HG03108 (cell line): ENCODE results near the gene ACCSL.

ENCODE experiments used
- ATAC-seq: cut with Tn5 transposase; IDR thresholded peaks from one replicate; pipeline ENCODE4 v1.9.1; 2021; ENCODE audit warnings: moderate library complexity; ENCODE audit not compliant: unreplicated experiment

ACCSL gene

DNA sequence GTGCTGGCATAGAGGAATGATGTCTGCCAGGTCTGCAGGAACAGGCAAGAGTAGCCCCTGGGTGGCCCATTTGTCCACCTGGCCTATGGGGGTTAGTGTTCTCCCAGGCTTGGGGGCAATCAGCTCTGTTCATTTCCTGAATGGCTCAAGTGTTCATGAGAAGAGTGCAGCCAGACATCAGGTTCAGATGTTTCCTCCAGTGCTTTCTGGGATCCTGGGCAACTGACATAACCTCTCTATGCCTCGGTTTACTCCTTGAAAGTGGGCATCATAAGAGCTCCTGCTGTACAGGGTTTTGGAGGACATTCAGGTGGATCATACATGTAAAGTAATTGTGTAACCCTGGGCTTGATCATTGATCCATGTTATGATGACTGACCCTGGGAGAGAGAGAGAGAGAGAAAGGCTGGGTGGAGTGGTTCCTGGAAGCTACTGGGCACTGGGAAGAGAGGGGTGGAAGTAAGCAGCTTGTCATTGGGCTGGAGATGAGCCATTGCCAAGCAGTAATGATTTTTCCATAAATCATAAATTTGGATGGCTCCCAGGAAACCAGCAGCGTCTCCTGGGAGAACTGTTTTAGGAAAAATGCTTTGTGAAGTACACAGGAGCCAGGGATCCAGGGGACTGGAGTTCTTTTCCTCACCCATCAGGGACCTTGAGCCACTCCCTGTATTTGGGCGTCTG is 30.2 kb upstream of the ACCSL start:
- ATAC-seq = no peak

DNA sequence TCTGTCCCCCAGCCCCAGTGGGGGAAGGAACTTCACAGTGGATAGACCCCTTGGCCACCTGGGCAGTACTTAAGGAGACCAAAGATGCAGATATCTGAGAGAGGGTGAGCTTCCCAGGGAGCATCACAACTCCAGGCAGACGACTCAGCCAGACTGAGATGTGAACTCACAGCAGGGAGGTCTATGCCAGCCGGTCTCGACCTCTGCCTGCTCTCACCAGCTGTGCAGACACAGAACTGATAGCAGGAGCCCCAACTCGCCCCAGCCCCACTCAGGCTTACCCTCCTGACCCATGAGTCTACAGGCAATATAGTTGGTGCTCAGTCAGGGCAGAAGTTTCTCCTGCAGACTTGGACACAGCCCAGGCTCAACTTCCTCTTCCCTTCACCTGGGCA is 29.7 kb upstream of the ACCSL start:
- no peak for ATAC-seq

DNA sequence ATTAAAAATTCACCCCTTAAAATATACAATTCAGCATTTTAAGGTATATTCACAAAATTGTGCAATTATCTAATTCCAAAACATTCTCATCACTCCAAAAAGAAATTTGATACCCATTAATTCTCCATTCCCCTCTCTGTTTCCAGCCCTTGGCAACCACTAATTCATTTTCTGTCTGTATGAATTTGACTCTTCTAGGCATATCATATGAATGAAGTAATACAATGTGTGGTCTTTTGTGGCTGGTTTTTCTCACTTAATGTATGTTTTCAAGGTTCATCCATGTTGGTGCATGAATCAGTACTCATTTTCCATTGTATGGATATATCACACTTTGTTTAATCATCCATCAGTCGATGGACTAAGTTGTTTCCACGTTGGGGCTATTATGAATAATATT is 29.0 kb upstream of the ACCSL start:
- ATAC-seq = no peak

DNA sequence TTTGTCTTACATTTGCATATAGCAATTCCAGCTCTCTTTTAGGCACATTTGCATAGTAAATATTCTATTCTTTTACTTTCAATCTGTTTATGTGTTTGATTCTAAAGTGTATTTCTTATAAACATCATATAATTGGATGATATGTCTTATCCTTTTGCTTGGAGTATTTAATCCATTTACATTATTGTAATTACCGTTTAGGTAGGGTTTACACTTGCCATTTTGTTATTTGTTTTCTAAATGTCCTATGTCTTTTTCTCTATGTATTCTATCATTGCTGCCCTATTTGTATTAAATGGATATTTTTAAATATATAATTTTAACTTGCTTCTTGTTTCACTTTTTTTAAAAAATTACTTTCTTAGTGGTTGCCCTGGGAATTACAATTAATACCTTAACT is 22.8 kb upstream of the ACCSL start:
- ATAC-seq = no peak

DNA sequence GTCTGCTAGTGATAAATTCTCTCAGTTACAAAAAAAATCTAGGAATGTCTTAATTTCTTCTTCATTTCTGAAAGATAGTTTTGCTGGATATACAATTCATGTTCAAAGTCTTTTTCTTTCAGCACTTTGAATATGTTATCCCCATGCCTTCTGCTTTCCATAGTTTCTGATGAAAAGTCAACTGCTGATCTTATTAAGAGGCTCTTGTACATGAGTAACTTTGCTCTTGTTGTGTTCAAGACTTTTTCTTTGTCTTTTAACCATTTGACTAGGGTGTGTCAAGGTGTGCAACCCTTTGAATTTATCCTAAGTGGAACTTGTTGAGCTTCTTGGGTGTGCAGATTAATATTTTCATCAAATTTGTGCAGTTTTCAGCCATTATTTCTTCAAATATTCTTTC is 22.1 kb upstream of the ACCSL start:
- ATAC-seq = no peak

DNA sequence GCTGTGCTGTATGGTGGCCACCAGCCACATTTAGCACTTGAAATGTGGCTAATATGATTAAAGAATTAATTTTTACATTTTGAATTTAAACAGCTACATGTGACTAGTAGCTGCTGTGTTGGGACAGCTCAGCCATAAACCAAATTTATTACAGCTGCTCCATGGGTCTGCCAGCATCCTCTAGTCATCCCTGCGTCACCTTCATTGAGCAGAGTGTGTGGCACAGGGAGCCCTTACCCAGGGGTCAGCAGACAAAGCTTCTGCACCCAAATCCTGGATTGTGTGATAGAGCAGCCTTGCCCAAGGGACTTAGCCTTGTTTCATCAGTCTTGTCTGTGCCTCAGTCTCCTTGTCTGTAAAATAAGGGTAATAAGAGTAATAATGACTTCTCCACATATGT is 19.4 kb upstream of the ACCSL start:
- no peak for ATAC-seq

DNA sequence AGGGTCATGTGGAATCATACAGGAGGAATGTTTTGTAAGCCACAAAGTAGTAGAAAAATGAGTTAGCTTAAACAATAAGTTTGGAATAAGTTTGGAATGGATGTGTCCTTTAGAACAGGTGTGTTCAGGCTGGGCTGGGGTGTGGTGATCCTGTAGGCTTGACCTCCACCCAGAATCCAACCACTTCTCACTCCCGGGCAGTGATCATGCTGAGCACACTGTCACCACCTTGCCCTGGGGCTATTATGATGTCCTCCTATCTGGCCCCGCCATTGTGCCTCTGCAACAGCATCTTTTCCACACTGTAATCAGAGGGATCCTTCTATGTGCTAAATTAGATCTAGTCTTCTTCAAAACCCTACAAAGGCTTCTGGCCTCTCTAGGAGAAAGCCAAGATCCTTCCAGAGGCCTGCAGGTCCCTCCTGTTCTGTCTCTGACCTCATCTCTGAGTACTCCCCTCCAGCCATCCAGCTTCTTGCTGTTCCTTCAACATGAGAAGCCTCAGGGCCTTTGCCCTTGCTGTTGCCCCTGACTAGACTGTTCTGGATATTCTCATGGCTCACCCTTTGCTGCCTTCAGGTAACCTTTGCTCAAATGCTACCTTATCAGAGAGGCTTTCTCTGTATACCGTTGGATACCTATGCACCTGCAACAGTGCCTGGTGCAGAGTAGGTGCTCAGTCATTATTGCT is 18.8 kb upstream of the ACCSL start:
- ATAC-seq = no peak

DNA sequence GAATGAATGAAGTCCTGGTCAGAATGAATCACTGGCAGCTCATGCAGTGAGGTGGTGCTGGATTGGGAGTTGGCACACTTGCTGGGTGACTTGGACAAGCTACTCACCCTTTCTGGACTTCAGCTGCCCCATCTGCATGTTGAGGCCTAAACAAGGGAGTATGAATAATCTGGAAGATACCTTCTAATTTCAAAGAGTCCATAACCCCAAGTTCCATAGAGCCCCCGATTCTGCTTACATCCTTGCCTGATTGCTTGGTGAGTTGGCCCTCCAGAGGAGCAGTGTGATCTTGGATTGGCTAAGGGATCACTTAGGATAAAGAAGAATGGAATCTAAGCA is 18.3 kb upstream of the ACCSL start:
- no peak for ATAC-seq

DNA sequence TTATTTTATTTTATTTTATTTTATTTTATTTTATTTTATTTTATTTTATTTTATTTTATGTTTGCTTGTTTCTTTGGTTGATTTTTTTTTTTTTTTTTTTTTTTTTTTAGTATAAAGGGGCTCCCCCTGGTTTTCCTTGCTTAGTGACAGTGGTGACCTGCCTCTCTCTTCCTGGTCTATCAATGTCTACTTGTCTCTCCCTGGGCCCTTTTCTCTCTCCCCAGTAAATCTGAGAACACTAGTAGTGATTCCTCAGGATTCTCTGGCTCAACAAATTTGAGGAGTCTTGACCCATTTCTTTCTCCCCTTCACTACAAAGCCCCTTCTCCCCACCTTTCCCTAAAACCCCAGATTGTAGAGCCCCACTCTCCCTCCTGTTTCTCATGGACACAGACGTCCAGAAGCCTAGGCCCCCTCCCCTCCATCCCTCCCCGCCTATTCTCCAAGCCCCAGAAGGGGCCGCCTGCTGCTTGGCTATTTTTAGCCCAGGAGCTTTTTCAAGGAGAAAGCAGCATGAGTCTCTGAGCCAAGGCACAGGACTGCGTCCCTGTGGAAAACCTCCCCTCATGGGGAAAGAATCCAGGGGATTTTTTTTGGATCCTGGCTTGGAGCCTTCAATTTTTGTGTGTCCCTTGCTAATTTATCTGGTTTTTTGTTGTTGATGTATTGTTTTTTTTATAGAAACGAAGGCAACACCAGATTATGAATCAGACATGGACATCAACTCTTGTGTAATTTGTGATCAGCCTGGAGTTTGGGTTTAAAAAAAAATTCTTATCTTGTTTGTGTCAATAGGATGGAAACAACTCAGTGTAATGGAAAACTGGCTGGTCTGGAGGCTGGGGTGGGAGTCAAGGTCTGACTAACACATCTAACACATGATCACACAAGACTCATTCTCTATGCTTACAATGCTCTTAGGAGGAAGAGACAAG is 17.5 kb upstream of the ACCSL start:
- no peak for ATAC-seq

DNA sequence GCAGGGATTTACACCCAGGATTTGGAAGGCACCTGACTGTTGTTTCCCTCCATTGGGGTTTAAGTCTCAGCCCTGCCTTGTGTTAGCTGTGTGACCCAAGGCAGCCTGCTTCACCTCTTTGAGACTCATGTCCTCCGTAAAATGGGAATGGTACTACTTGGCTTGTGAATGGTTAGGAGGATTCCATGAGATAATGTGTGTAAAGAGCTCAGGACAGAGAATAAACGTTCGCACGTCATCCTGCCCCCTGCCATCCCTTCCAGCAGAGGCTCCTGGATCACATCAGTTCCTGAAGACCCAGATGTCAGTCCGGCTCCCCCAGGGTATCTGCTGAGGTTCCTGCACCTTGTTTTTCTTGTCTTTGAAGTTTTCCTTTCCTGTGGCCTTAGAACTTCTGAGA is 16.8 kb upstream of the ACCSL start:
- no peak for ATAC-seq

DNA sequence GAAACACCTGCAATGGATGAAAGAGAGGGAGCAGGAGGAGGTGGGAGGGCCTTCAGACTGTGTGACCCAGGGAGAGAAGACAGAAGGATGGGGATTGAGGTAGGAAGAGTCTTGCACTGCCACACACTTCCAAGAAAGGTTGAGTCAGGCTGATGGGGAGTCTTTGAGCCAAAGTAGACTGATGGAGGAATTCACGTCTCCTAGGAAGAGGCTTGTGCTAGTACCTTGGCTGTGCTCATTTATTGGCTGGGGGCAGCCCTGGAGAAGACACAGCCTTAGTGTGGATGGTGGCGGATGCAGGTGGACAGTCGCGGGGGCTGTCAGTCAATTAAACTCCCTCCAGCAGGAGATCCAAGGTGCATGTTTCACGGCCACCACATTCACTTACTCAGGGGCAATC is 16.2 kb upstream of the ACCSL start:
- ATAC-seq = no peak

DNA sequence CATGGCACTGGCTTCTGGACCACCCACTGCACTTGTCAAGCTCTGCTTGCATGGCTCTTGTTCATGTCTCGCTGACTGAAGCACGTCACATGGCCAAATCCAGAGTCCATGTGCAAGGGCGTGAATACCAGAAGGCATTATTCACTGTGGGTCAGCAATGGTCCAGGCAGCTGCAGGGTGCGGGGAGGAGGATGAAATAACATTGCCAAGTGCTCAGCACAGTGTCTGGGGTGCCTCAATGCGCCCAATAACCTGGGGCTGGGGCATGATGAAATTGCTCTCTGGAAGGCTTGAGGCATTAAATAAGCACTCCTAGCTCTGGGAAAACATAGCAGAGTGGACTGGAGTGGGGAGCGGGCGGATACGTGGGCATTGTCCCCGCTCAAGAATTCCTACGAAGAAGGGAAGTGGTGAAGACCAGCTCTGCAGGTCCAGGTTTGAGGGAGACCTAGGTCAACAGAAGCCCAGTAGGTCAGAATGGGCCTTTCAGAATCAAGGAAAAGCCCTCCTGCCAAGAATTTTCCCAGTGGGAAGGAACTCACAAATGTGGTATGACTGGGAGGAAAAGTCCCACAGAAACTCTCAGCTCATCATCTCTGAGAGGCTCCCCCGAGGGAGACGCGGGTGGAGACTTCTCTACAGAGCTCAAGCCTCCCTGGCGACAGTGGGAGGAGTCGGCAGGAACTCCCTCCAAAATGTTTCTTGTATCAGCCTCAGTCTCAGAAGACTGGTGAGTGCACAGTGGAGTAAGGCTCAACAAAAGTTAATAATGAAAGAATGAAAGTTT is 15.3 kb upstream of the ACCSL start:
- ATAC-seq = no peak

DNA sequence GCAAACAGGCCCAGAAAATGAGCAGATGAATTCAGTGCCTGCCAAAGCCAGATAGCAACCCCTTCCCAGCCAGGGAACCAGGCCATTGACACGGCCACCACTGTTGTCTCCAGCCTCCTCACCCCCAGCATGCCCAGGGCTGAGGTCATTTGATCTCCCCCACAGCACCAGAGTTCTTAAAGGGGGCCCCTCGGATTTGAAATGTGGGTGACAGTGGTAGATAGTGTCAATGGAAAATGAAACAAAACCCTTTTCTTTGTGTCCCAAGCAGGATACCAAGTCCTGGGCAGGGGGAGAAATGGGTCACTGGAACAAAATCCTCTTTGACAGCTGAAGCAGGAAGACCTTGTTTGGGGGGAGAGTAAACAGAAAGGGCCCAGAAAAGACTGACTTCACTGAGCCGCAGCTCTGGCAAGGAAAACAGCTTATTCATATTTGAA is 14.3 kb upstream of the ACCSL start:
- ATAC-seq = no peak

DNA sequence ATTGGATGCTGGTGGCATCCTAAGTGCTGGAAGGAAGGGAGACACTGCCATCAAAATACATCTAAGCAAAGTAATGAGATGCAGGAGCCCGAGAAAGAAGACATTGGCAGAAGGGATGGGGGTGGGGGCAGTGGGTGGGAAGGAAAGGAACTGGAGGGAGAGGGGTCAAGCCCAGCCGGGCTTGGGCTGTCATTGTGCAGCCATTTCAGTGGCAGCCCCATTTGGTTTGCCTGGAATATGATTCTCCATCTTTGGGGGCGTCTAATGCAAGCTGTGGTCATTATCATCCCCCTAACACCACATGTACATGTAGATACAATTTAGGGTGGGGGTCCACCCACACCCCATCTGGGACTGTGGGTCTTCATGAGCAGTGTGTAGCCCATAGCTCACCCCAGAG is 13.9 kb upstream of the ACCSL start:
- ATAC-seq = no peak

DNA sequence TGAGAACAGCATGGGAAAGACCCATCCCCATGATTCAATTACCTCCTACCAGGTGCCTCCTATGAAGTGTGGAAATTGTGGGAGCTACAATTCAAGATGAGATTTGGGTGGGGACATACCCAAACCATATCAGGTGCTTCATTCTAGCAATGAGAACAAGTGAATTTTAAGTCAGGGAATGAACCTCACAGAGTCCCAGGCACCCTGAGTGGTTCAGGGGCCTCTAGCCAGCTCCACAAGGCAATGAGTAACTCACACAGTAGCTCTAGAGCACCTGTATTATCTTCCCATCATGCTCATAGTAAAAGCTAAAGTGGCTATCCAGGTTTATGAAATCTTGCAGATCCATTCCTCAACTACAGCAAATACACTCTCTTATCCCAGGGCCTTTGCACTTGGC is 13.1 kb upstream of the ACCSL start:
- ATAC-seq = no peak

DNA sequence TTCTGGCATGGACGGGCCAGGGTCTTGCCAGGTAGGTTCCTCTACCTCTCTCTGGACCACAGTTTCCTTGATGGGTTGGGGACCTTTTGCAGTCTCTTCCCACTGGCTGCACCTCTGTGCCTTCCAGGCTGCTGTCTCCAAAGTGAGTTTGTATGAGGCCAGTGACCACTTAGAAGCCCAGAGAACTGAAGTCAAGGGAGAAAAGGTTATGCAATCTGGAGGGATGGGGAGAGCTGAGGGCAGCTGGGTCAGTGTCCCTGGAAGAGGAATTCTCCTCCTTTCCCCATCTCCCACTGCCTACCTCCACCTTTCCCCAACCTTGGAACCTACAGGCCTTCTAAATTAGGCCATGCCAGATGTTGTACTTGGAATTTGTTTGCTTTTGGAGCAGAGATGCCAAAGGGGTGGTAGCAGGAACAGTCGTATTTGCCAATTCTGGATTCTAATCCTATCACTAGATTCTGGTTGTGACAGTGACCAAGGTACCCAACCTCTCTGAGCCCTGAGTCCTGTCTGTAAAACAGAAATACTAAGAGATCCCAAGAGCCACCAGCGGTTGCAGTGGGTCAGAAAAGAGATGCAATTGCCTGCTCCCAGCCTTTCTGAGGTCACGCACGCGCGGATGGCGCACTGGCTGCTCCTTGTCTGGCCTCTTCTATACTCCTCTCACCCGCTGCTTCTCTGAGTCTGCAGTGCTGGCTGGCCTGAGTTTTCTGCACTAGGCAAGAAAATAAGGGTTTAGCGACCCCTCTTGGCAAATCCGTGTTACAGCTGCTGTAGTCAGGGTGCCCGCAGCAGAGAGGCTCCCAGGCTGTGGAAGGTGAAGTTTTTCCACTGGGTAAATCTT is 10.7 kb upstream of the ACCSL start:
- peak; percentile 73 for ATAC-seq

DNA sequence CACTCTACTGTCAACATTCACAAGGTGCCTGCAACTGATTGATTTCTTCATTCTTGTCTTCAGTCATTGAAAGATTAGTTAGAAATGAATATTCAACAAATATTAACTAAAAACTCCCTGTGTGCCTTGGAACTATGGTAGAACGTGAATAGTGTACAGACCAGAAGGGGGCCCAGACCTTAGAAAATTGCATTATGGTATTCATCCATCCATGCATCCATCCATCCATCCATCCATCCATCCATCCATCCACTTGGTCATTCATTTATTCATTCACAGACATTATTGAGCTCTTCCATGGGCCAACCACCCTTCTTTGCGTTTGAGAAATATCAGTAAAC is 10.2 kb upstream of the ACCSL start:
- no peak for ATAC-seq

DNA sequence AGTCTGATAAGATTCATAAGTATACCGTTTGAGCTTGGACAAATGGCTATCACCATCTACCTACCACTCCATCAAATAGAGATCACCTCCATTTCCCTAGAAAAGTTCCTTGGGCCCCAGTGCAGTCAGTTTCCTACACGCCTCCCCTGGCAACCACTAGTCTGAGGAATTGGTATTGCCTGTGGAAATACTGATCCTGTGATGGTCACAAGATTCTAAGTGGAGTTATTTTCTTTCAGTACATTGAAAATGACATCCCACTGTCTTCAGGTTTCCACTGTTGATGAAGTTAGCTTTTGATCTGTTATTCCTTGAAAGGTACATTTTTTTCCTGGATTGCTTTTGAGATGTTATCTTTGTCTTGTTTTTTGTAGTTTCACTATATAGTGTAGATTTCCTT is 4.6 kb upstream of the ACCSL start:
- no peak for ATAC-seq

DNA sequence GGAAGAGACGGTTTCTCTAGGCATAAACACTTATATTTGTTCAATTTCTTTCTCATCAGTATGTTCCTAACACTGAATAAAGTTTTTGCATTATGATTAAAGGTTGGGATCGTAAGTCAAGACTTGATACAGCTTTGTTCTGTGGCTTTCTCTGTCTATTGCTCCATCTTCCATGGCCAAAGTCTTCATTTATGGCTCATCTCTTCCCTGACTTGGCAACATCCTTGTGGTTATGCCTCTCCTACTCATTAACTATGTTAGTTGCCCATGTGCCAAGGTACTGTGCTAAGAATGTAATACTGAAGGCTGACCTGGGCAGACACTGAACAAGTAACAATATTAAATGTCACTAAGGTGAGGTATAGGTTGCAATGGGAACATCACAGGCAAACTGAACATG is 1.6 kb upstream of the ACCSL start:
- no peak for ATAC-seq

DNA sequence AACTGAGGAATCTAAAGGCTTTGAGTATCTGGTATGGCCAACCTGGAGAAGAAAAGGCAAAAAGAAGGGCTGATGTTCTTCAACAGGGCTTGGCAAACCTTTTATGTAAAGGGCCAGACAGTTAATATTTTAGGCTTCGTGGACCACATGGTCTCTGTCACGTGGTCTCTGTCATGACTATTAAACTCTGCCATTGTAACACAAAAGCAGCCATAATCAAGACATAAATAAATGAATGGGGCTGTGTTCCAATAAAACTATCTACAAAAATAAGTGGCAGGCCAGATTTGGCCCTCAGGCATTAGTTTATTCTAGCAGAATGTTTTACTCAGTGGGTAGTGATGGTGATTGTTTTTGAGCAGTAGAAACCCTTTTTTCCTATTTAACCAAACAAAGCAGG is 483 bp upstream of the ACCSL start:
- no peak for ATAC-seq
